Calu3 (cell line): ENCODE results near the gene LENEP. TPM values are rescaled to one million over a fixed set of nuclear protein-coding genes. Genes with fewer than 3 reads are reported as not detected.
A peak's percentile ranks its signal among the peaks of the same experiment; 100 is the strongest.

Experiments
- BruUV-seq: library from RNA; stranded (reverse); fragments of 400-500 nt; replicated peaks from 2 replicates; lab custom pipeline; 2021; lab: Mats Ljungman, UMichigan
- CTCF ChIA-PET: fragments of 300-600 bp; sonication (Branson Sonifier 250); formaldehyde crosslinking; loops from one replicate; lab custom pipeline; 2022; ENCODE audit warnings: antibody characterized with exemption; lab: Charles Lee
- DNase-seq: peaks from one replicate; pipeline ENCODE4 v3.0.0; 2022
- H3K27ac Mint-ChIP-seq: one replicate; pipeline ENCODE4 v1.8.0; 2022; ENCODE audit warnings: mixed read lengths; ENCODE audit not compliant: unreplicated experiment
- H3K27me3 Mint-ChIP-seq: one replicate; pipeline ENCODE4 v1.8.0; 2022; ENCODE audit warnings: mixed read lengths; ENCODE audit not compliant: unreplicated experiment
- H3K36me3 Mint-ChIP-seq: one replicate; pipeline ENCODE4 v1.8.0; 2022; ENCODE audit warnings: mild to moderate bottlenecking, moderate library complexity, mixed read lengths; ENCODE audit not compliant: insufficient read depth, unreplicated experiment
- H3K4me1 Mint-ChIP-seq: one replicate; pipeline ENCODE4 v1.8.0; 2022; ENCODE audit warnings: mild to moderate bottlenecking, low read depth, mixed read lengths; ENCODE audit not compliant: unreplicated experiment
- H3K4me3 Mint-ChIP-seq: one replicate; pipeline ENCODE4 v1.8.0; 2022; ENCODE audit warnings: mild to moderate bottlenecking, low read depth, moderate library complexity, mixed read lengths; ENCODE audit not compliant: unreplicated experiment
- H3K9me3 Mint-ChIP-seq: one replicate; pipeline ENCODE4 v1.8.0; 2022; ENCODE audit warnings: low read depth, mixed read lengths; ENCODE audit not compliant: unreplicated experiment
- CTCF ChIP-seq: fragments of 200-600 bp; IDR thresholded peaks from one replicate; pipeline ENCODE4 v1.8.0; 2022; ENCODE audit warnings: antibody characterized with exemption; ENCODE audit not compliant: unreplicated experiment
- intact Hi-C: fragments of 100-400 bp; cut with micrococcal nuclease; formaldehyde crosslinking; loops from one replicate; pipeline ENCODE4 v1.10.0; 2022; ENCODE audit not compliant: unreplicated experiment
- total RNA-seq: library from RNA; stranded (reverse); gene quantifications from 2 replicates; pipeline ENCODE4 v1.2.3, GENCODE V29; 2022

Gene LENEP
- total RNA-seq, 1 experiment from 2014 or later: 1.1 TPM

- CTCF ChIA-PET: no interaction called here
- no peak for DNase-seq
- no peaks in the 10 kb centered on the region for H3K9me3 Mint-ChIP-seq
- intact Hi-C loops: no loop called here
- TF ChIP-seq CTCF: no peak
- H3K27ac Mint-ChIP-seq: no peak overlapping the region
- BruUV-seq: no TSS peak
- no peaks in the 10 kb centered on the region for H3K27me3 Mint-ChIP-seq
- peaks cover 22% of the 10 kb centered on the region for H3K4me1 Mint-ChIP-seq
- H3K36me3 Mint-ChIP-seq: peaks cover 48% of the 10 kb centered on the region
- no peak overlapping the region for H3K4me3 Mint-ChIP-seq
Observed at GRCh38 chr1:154952664-154953063, 40.7 kb upstream of the LENEP start.

GRCh38 chr1:154953611-154954038 lies 39.8 kb upstream of the LENEP start:
- Mint-ChIP-seq H3K27ac (no peak overlapping the region), H3K9me3 (no peaks in the 10 kb centered on the region), H3K4me1 (peaks cover 24% of the 10 kb centered on the region), H3K36me3 (peaks cover 47% of the 10 kb centered on the region), H3K4me3 (no peak overlapping the region), H3K27me3 (no peaks in the 10 kb centered on the region)
- CTCF ChIA-PET: interaction anchor here (3.0 kb wide), 1 partner anchor 30 kb away, joined by 10 read pairs; the partner anchor contains the start of gene FLAD1
- intact Hi-C loops: no loop called here
- DNase-seq: no peak
- BruUV-seq: no TSS peak
- no peak for TF ChIP-seq CTCF

- TF ChIP-seq CTCF: no peak
- no TSS peak for BruUV-seq
- peak overlapping the region; percentile 80 for H3K4me3 Mint-ChIP-seq
- no peak for DNase-seq
- peaks cover 56% of the 10 kb centered on the region for H3K36me3 Mint-ChIP-seq
- no peak overlapping the region for H3K27ac Mint-ChIP-seq
- CTCF ChIA-PET: interaction anchor here (1.4 to 3.0 kb wide), 2 partner anchors 29 to 90 kb away, joined by 4 to 10 read pairs; partner anchors contain the start of gene FLAD1
- no peaks in the 10 kb centered on the region for H3K9me3 Mint-ChIP-seq
- no peaks in the 10 kb centered on the region for H3K27me3 Mint-ChIP-seq
- peaks cover 25% of the 10 kb centered on the region for H3K4me1 Mint-ChIP-seq
- intact Hi-C loops: no loop called here
Observed at GRCh38 chr1:154954541-154954940, 38.8 kb upstream of the LENEP start.

GRCh38 chr1:154955039-154955717 lies 38.2 kb upstream of the LENEP start:
- peaks cover 31% of the 10 kb centered on the region for H3K4me1 Mint-ChIP-seq
- H3K9me3 Mint-ChIP-seq: no peaks in the 10 kb centered on the region
- H3K4me3 Mint-ChIP-seq: peak overlapping the region; percentile 80
- CTCF ChIA-PET: interaction anchor here (0.8 to 3.0 kb wide), 12 partner anchors 11 to 398 kb away, joined by 3 to 10 read pairs (median 4); partner anchors contain the start of genes ADAM15, FLAD1 and PMVK
- H3K36me3 Mint-ChIP-seq: peaks cover 60% of the 10 kb centered on the region
- DNase-seq: no peak
- intact Hi-C loops: no loop called here
- H3K27me3 Mint-ChIP-seq: no peaks in the 10 kb centered on the region
- peak overlapping the region; percentile 70 for H3K27ac Mint-ChIP-seq
- no peak for TF ChIP-seq CTCF
- BruUV-seq: no TSS peak
